ENCODE results near the gene HIBADH.

Gene HIBADH

GRCh38 chr7:27478556-27478955 lies 184.1 kb downstream of the HIBADH start:
- no peak for DNase-seq

GRCh38 chr7:27478084-27478483 lies 184.6 kb downstream of the HIBADH start:
- DNase-seq, result no peak

- no peak for DNase-seq
Measured at GRCh38 chr7:27476493-27476892, 186.2 kb downstream of the HIBADH start.
